DND-41 (cell line): Measurements from ENCODE around the gene TCEAL8.

Experiments
- ATAC-seq: fragments of 200-7000 bp; cut with Tn5 transposase; 3 replicates; pipeline ENCODE4 v1.9.1; 2021; ENCODE audit warnings: low read depth; ENCODE audit not compliant: insufficient read depth
- DNase-seq: peaks from one replicate; pipeline ENCODE4 v3.0.0-alpha.2; 2020
- H2AFZ ChIP-seq: 2 replicates; pipeline ENCODE4 v1.6.0; 2012; ENCODE audit warnings: low read depth, low read length
- H3K27ac ChIP-seq: 2 replicates; pipeline ENCODE4 v1.5.1; 2012; ENCODE audit warnings: low read length, inconsistent platforms
- H3K27me3 ChIP-seq: fragments of 200-600 bp; sonication (generic); 2 replicates; pipeline ENCODE4 v1.6.0; 2012; ENCODE audit warnings: low read length, mild to moderate bottlenecking, inconsistent platforms; ENCODE audit not compliant: insufficient read depth, poor library complexity
- H3K36me3 ChIP-seq: 2 replicates; pipeline ENCODE4 v1.5.1; 2012; ENCODE audit warnings: low read length, inconsistent platforms; ENCODE audit not compliant: insufficient read depth
- H3K4me1 ChIP-seq: 2 replicates; pipeline ENCODE4 v1.5.1; 2012; ENCODE audit warnings: mild to moderate bottlenecking, low read length; ENCODE audit not compliant: insufficient read depth
- H3K4me2 ChIP-seq: 2 replicates; pipeline ENCODE4 v1.6.0; 2012; ENCODE audit warnings: mild to moderate bottlenecking, moderate library complexity, low read length, inconsistent platforms; ENCODE audit not compliant: insufficient read depth
- H3K4me3 ChIP-seq, 2 experiments: fragments of 200-600 bp in 1 of 2; shearing (Covaris generic) in 1 of 2; 2 replicates each; pipeline ENCODE4 v1.5.1; 2012 to 2016; ENCODE audit warnings: inconsistent platforms in 2 of 2, low read length in 2 of 2, mild to moderate bottlenecking in 2 of 2, low read depth in 1 of 2, moderate library complexity in 1 of 2
- H3K79me2 ChIP-seq: 2 replicates; pipeline ENCODE4 v1.6.0; 2012; ENCODE audit warnings: low read length, inconsistent platforms; ENCODE audit not compliant: insufficient read depth
- H3K9ac ChIP-seq: 2 replicates; pipeline ENCODE4 v1.6.0; 2012; ENCODE audit warnings: low read depth, mild to moderate bottlenecking, inconsistent platforms, low read length, moderate library complexity
- H3K9me3 ChIP-seq: 2 replicates; pipeline ENCODE4 v1.5.1; 2012; ENCODE audit warnings: low read length, moderate library complexity, mild to moderate bottlenecking, inconsistent platforms; ENCODE audit not compliant: insufficient read depth, severe bottlenecking
- H4K20me1 ChIP-seq: 2 replicates; pipeline ENCODE4 v1.6.0; 2012; ENCODE audit warnings: low read length; ENCODE audit not compliant: insufficient read depth
- EZH2 ChIP-seq: IDR thresholded peaks from 3 replicates; pipeline ENCODE4 v1.6.1; 2012; ENCODE audit warnings: borderline replicate concordance, low read depth, mild to moderate bottlenecking, moderate library complexity, low read length, inconsistent platforms; ENCODE audit not compliant: severe bottlenecking
- TF ChIP-seq, protein P1 (sequence below): IDR thresholded peaks from 2 replicates; pipeline ENCODE4 v1.5.1; 2012; ENCODE audit warnings: borderline replicate concordance, low read length, moderate library complexity, mild to moderate bottlenecking; ENCODE audit not compliant: poor library complexity, severe bottlenecking; ENCODE audit errors: extremely low read depth

Gene TCEAL8, protein sequence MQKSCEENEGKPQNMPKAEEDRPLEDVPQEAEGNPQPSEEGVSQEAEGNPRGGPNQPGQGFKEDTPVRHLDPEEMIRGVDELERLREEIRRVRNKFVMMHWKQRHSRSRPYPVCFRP

DNA sequence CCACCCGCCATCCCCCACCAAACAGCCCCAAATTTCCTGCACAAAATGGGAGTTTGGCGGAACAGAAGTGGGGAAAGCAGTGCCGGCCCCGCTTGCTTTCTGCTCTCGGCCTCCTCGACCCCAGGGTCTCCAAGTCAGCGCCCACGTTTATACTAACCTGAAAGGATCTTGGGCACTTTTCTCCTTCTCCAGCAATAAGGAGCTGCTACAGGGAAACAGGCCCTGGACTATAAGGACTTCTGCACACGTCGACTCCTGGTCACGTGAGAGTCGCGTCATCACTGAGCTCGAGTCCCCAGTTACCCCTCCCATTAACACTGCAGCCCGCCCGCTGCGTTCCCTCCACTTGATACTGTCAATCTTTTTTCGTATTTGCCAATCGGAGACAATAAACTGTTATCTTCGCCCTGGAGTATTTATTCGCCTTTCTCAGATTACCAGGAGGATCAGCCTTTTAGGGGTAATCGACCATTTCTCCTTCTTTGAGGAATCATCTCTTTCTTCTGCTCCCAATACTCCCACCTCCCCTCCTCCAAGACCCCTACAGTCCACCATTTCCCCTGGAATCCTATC is at the start of gene TCEAL8:
TCEAL8 (minus strand) TSS at position 235 of the 573 bp plus-strand sequence. CDS start 1,176 bp downstream, outside the sequence.
- Histone ChIP-seq H3K9ac (peak within 1 kb of the TSS; percentile 76), H3K27ac (peak within 1 kb of the TSS; percentile 83), H3K36me3 (peaks cover 3% of the 10 kb centered on the region; the same call in 1 of the 2 replicates), H2AFZ (peak within 1 kb of the TSS; percentile 85), H3K9me3 (no peaks in the 10 kb centered on the region), H3K4me3 (peak within 1 kb of the TSS; percentile 51 to 87; a peak in 3 of 4 replicates), H3K79me2 (peaks cover 10% of the 10 kb centered on the region), H3K4me2 (peak within 1 kb of the TSS; percentile 68), H3K27me3 (no peaks in the 10 kb centered on the region), H3K4me1 (peaks cover 20% of the 10 kb centered on the region; the same call in 1 of the 2 replicates), H4K20me1 (no peaks in the 10 kb centered on the region)
- ATAC-seq, result peak; percentile 88
- peak; percentile 75 for DNase-seq
- TF ChIP-seq, protein P1, sequence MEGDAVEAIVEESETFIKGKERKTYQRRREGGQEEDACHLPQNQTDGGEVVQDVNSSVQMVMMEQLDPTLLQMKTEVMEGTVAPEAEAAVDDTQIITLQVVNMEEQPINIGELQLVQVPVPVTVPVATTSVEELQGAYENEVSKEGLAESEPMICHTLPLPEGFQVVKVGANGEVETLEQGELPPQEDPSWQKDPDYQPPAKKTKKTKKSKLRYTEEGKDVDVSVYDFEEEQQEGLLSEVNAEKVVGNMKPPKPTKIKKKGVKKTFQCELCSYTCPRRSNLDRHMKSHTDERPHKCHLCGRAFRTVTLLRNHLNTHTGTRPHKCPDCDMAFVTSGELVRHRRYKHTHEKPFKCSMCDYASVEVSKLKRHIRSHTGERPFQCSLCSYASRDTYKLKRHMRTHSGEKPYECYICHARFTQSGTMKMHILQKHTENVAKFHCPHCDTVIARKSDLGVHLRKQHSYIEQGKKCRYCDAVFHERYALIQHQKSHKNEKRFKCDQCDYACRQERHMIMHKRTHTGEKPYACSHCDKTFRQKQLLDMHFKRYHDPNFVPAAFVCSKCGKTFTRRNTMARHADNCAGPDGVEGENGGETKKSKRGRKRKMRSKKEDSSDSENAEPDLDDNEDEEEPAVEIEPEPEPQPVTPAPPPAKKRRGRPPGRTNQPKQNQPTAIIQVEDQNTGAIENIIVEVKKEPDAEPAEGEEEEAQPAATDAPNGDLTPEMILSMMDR, result no peak
- TF ChIP-seq EZH2, result no peak

DNA sequence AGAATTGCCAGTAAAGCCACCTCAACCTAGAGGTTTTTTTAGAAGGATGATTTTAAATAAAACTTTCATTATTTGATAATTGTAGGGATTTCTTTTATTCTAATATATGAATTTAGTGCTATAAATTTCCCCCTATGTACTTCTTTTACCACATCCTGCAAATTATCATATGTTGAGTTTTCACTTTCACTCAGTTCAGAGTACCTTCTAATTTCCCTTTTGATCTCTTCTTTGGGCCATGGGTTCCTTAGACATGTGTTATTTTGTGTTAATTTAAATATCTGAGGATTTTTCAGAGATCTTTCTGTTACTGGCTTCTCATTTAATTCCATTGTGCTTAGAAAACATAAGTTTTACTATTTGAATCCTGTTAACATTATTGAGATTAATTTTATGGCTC is 49.8 kb upstream of the TCEAL8 start:
- ATAC-seq (no peak), DNase-seq (no peak)
- Histone ChIP-seq H3K27ac (no peak overlapping the region), H4K20me1 (no peaks in the 10 kb centered on the region), H3K36me3 (no peaks in the 10 kb centered on the region), H3K9me3 (no peaks in the 10 kb centered on the region), H3K4me2 (no peak overlapping the region), H2AFZ (no peak overlapping the region), H3K4me3 (no peak overlapping the region), H3K4me1 (no peaks in the 10 kb centered on the region), H3K27me3 (no peaks in the 10 kb centered on the region), H3K9ac (no peak overlapping the region), H3K79me2 (no peaks in the 10 kb centered on the region)
- TF ChIP-seq, protein P1, result no peak
- TF ChIP-seq EZH2, result no peak

DNA sequence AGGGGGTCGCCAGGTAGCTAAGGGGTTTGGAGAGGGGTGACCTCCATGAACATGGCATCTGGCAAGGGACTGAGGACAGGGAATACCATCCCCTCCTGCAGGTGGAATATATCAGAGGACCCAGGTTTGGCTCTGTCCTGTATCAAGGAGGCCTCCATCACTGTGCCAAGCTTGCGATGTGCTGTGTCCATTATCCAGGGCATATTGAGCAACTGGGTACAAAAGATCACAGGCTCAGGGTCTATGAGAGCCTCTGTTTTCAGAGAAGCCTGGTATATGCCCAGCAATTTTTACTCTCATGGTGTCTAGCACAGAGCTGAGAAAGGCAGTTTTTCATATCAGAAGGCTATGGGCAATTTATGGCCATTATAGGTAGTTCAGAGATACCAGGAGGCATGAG is 38.2 kb upstream of the TCEAL8 start:
- no peak for DNase-seq
- H4K20me1 ChIP-seq, result no peaks in the 10 kb centered on the region
- H3K9ac ChIP-seq, result no peak overlapping the region
- no peaks in the 10 kb centered on the region for H3K36me3 ChIP-seq
- TF ChIP-seq, protein P1, result no peak
- TF ChIP-seq EZH2, result no peak
- no peaks in the 10 kb centered on the region for H3K27me3 ChIP-seq
- no peak for ATAC-seq
- H3K79me2 ChIP-seq, result no peaks in the 10 kb centered on the region
- H3K27ac ChIP-seq, result no peak overlapping the region
- H3K9me3 ChIP-seq, result no peaks in the 10 kb centered on the region
- H2AFZ ChIP-seq, result no peak overlapping the region
- no peak overlapping the region for H3K4me3 ChIP-seq
- no peaks in the 10 kb centered on the region for H3K4me1 ChIP-seq
- H3K4me2 ChIP-seq, result no peak overlapping the region
